HG02642 (cell line): ENCODE data around the gene CT45A2.
"Not testable (repeated sequence)": the region's sequence is repeated elsewhere in the genome, so short reads cannot be mapped to it uniquely, and the experiment has no call there.

ENCODE experiments used
- ATAC-seq: cut with Tn5 transposase; IDR thresholded peaks from one replicate; pipeline ENCODE4 v1.9.1; 2021; ENCODE audit warnings: mild to moderate bottlenecking; ENCODE audit not compliant: unreplicated experiment, poor library complexity

Gene CT45A2

DNA sequence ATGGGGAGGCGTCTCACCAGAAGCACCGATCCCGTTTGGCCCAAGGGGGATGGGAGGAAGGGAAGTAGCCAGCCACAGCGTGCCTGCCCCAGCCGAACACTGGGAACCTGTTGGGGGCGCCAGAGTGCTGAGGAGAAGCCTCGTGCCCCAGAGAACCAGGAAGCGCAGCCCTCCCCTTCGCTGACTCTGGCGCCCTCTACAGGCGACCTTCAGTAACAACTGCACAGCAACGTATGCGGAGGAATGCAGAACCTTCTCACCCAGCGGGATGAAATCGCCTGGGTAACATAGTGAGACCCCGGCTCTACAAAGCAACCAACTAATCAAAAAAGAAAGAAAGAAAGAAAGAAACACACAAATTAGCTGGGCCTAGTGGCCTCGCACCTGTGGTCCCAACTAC is at the start of gene CT45A2:
Gene CT45A2, minus strand, starts transcription at position 101 of the 400 bp plus-strand sequence. CDS start 3,747 bp downstream, outside the sequence.
- ATAC-seq: not testable (repeated sequence)

GRCh38 chrX:135854438-135854837 is 34.6 kb upstream of the CT45A2 start, which contains the start of gene CT45A8:
TSS of gene CT45A8 (minus strand) at chrX:135854538. CDS start at chrX:135850783, 3,755 bp downstream.
- not testable (repeated sequence) for ATAC-seq

GRCh38 chrX:135837180-135837579 is 17.4 kb upstream of the CT45A2 start, which contains the start of gene CT45A7:
TSS of gene CT45A7 (minus strand) at chrX:135837280. CDS start at chrX:135833533, 3,747 bp downstream.
- not testable (repeated sequence) for ATAC-seq

DNA sequence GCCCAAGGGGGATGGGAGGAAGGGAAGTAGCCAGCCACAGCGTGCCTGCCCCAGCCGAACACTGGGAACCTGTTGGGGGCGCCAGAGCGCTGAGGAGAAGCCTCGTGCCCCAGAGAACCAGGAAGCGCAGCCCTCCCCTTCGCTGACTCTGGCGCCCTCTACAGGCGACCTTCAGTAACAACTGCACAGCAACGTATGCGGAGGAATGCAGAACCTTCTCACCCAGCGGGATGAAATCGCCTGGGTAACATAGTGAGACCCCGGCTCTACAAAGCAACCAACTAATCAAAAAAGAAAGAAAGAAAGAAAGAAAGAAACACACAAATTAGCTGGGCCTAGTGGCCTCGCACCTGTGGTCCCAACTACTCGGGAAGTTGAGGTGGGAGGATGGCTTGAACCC is 17.1 kb downstream of the CT45A2 start, which contains the start of gene CT45A6:
Gene CT45A6, minus strand, starts transcription at position 101 of the 400 bp plus-strand sequence. CDS start 3,794 bp downstream, outside the sequence.
- ATAC-seq: not testable (repeated sequence)

DNA sequence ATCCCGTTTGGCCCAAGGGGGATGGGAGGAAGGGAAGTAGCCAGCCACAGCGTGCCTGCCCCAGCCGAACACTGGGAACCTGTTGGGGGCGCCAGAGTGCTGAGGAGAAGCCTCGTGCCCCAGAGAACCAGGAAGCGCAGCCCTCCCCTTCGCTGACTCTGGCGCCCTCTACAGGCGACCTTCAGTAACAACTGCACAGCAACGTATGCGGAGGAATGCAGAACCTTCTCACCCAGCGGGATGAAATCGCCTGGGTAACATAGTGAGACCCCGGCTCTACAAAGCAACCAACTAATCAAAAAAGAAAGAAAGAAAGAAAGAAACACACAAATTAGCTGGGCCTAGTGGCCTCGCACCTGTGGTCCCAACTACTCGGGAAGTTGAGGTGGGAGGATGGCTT is 34.4 kb downstream of the CT45A2 start, which contains the start of gene CT45A5:
Gene CT45A5, minus strand, starts transcription at position 101 of the 400 bp plus-strand sequence. CDS start 3,774 bp downstream, outside the sequence.
- not testable (repeated sequence) for ATAC-seq

- ATAC-seq: not testable (repeated sequence)
Measured at GRCh38 chrX:135768091-135768490, 51.7 kb downstream of the CT45A2 start, which contains the start of gene CT45A3. TSS of gene CT45A3 (minus strand) at chrX:135768191. CDS start at chrX:135764444, 3,747 bp downstream.
